LNCAP (cell line): ENCODE results near the gene YIPF3.

Source experiments
- TF ChIP-seq, protein P1 (sequence below): fragments of 450-650 bp; IDR thresholded peaks from 2 replicates; pipeline ENCODE4 v1.5.1; 2017; ENCODE audit warnings: mild to moderate bottlenecking

The YIPF3 gene

DNA sequence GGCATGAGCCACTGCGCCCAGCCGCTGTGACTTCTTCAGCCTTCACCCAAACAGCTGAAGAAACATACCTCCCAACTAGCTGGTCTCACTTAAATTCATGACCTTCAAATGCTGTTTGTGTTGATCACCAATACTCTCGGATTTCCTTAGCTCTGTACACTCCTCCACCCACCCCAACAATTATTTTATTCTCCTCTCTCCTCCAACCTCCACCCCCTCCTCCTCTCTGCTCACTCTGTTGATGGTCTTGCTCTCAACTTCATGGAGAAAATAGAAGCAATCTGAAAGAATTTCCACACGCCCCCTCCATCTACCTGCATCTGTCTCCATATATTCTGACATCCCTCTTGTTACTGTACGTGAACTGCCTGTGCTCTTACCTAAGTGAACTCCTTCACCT is 54.8 kb downstream of the YIPF3 start:
- TF ChIP-seq, protein P1, sequence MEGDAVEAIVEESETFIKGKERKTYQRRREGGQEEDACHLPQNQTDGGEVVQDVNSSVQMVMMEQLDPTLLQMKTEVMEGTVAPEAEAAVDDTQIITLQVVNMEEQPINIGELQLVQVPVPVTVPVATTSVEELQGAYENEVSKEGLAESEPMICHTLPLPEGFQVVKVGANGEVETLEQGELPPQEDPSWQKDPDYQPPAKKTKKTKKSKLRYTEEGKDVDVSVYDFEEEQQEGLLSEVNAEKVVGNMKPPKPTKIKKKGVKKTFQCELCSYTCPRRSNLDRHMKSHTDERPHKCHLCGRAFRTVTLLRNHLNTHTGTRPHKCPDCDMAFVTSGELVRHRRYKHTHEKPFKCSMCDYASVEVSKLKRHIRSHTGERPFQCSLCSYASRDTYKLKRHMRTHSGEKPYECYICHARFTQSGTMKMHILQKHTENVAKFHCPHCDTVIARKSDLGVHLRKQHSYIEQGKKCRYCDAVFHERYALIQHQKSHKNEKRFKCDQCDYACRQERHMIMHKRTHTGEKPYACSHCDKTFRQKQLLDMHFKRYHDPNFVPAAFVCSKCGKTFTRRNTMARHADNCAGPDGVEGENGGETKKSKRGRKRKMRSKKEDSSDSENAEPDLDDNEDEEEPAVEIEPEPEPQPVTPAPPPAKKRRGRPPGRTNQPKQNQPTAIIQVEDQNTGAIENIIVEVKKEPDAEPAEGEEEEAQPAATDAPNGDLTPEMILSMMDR = no peak
